NCI-H345 (cell line): ENCODE measurements around the gene ELF1.
"Not testable (repeated sequence)": the region's sequence is repeated elsewhere in the genome, so short reads cannot be mapped to it uniquely, and the experiment has no call there.

ENCODE experiments used
- DNase-seq: peaks from one replicate; lab custom pipeline; 2025; lab: John Stamatoyannopoulos, UW

ELF1 gene

DNA sequence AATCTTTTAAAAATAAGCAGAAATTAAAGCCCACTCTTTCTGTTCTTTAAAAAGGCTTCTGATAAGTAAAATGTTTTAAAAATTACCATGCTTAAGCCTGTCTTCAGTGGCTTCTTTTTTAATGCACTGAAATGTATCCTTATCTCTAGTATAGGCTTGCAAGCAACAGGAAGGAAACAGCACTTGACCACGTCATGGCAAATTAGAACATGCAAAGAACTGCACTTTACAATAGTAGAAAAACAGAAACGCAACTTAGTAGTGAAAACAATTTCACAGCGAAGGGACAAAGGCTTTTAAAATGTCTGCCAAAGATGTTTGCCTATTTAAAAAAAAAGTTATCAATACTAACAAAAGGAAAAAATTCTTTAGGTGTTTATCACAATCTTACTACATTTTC lies 36.3 kb downstream of the ELF1 start:
- DNase-seq = no peak

DNA sequence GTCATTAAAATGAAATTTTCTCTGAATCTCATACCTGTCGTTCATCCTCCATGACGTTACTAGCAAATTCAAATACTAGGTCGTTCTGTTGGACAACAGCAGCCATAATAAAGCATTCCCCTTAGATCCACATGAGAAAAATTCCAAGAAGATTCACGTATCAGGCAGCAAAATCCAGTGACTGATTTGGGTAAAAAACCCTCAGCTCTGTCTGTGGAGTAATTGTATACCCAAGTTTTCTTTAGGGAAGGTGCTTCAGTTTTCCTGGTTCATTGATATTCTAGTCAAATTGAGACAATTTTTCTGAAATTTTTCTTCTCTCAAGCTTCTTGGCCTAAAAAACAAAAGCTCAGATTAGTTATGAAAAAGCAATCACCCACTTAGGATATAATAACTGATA lies 37.2 kb downstream of the ELF1 start:
- DNase-seq = no peak

DNA sequence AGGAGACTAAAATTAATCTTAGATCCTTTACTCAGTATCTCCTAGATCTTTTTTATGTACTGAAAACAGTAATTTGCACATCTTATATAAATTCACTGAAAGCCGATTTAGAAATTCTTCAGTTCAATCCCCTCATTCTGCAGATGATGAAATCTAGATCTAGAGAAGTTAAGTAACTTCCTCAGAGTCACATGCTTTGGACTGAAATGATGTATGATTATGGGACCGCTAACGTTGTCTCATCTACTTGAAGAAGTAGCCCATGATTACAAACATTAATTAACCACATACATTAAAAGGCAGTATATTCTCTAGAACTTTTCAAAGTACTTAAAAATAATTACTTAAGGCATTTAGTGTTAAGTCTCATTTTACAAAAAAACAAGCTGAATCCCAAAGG lies 37.8 kb downstream of the ELF1 start:
- DNase-seq = no peak

DNA sequence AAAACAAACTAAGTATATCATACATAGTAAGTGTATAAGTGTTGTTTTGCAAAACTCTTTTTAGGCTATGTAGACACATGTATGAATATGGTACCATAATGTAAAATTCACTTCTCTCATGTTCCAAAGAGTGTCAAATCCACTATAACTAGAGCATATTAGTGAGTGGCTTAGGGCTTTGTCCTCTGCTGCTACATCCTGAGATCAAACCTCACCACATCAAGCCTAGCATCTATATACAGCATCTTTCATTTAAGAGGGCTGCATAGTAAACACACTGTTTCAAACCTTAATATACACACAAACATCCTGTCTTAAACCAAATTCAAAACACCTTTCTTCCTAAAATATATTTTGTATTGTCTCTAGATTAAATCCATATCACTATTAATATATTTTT lies 38.7 kb downstream of the ELF1 start:
- no peak for DNase-seq

DNA sequence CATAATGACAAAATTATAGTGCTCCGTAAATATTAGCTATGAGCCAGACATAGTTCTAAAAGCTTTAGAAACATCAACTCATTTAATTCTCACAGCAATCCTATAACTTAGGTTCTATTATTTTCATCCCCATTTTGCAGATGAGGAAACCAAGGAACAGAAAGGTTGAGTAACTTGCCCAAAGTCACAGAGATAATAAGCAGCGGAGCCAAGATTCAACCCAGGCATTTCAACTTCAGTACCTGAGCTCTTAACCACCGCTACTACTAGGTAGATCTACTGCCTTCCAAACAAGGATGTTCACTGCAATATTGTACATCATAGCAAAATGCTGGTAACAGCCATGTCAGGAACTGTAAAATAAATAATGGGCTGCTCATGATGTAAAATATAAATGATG lies 39.9 kb downstream of the ELF1 start:
- no peak for DNase-seq

DNA sequence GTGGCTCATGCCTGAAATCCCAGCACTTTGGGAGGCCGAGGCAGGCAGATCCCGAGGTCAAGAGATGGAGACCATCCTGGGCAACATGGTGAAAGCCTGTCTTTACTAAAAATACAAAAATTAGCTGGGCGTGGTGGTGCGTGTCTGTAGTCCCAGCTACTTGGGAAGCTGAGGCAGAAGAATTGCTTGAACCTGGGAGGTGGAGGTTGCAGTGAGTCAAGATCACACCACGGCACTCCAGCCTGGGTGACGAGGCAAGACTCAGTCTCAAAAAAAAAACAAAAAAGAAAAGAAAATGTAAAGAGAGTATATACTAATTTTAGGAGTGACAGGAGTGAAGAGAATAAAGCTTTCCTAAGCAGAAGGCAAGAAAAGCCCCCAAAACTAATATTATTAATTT lies 41.0 kb downstream of the ELF1 start:
- not testable (repeated sequence) for DNase-seq

DNA sequence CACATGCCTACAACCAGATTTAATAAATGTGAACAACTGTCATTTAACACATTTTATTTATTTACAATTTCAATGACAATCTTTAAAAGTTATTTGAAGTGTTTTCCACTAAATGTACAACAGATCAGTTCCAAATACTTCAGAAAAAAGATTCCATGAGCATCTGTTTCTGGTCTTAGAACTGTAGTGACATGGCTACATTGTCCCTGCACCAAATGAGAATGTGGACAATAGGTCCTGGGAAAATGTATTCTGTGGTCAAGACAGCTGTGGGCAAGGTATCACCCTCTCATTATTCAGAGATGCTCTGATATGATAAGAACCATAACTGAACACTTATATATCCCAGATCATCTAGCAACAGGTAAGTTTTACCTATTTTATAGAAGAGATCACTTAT lies 43.7 kb downstream of the ELF1 start:
- no peak for DNase-seq

DNA sequence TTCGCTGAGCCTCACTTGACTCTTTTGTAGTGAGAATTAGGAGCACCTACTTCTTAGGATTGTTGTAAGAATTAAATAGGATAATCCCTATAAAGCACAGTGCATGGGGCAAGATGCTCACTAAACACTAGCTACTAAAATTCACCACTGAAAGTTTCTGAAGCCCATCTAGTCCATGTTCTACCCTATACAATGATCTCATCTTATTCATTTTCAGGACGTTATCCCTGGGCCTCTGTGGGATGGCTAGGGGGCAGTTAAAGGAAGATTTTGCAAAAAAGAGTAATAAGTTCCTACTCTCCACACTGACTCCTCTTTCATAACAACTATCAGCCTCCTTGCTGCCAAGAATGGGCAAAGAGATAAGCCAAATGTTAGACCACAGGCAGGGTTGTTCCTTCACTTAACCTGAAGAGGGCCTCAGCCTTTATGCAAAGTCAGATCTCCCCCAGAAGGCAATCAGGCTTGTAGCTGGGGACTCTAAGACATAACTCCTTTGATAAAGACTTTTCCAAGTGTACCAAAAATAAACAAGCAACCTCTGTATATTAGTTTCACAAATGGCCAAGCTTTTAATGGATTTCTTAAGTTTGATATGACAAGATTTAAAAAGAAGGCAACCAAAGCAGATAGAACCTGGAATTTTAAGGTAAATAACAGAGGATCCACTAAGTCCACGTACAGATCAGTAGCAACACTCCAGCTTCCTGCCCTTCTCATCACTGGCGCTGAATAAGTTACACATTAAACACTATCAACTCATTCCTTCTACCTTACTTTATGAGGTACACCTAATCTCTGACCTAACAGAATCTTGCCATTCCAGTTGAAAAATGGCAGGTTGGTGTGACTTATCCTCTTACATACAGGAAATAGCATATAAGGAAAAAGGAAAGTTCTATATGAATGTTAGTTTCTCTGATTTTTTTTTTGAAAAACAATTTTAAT lies 44.4 kb downstream of the ELF1 start:
- no peak for DNase-seq

DNA sequence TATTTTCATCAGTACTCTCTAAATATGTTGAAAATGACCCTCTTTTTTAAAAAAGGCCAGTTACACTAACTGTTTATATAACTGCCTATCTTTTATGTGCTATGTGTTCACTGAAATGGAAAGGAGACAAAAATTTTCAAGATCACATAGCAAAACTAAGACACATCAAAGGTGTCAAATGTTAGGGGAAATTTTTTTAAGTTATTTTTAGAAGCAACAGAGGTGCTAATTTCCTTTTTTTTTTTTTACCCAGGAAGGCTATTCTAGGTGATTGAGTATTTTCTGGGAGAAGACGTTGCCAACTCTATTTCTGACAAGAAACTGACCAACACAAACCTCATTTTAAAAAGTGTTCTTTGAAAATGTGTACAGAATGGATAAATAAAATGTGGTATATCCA lies 45.7 kb downstream of the ELF1 start:
- no peak for DNase-seq

DNA sequence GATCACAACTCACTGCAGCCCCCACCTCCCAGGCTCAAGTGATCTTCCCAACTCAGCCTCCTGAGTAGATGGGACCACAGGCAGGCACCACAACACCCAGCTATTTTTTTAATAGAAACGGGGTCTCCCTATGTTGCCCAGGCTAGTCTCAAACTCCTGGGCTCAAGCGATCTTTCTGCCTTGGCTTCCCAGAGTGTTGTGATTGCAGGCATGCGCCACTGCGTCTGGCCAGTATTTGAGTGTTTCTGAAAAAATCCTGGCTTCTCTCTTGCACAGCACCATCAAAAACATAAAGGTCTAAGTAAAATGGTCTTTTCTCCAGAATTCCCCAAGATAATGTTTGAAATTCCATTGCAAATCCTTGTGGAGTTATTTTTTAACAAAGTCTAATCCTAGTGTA lies 47.8 kb downstream of the ELF1 start:
- DNase-seq = no peak

DNA sequence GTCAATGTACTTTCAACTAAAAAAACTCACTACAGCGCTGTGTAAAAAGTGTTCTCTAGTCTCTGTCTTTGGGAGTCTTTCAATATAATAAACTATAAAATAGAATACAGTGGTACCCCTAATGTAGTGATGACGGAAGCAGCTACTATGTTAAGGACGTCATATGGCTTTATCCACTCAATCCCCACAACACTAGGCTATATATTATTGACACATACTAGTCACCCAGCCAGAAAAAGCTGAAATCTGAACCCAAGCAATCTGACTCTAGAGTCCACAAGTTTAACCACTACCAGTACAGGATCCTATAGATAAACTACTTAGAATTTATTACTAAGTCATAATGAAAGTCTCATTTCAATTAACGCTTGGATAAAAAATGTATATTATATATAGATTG lies 48.3 kb downstream of the ELF1 start:
- DNase-seq = no peak

DNA sequence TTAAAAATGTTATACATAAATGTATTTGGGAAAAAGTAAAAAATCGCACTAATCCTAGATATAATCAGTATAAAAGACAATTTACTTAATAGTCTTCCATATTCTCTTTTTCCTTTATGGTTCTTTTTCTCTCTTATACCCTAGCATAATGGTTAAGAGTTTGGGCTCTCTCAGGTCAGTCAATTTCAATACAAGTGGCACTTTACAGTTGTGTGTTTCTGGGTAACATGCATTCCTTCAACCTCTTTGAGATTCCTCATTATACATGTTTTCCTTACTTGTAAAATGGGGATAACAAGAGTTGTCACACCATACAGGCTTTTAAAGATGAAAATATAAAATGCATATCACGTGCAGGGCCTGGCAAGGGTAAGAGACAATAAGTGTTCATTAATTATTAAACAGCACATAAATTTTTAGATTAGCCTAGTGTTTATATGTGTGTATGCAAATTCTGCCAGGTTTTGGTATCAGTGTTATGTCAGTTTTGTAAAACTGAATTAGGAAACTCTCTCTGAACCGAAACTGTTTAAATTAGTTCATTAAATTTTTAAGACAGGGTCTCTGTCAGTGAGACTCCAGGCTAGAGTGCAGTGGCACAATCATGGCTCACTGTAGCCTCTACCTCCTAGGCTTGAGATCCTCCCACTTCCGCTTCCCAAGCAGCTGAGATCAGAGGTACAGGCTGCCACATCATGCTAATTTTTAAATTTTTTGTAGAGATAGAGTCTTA lies 49.8 kb downstream of the ELF1 start:
- DNase-seq = no peak

DNA sequence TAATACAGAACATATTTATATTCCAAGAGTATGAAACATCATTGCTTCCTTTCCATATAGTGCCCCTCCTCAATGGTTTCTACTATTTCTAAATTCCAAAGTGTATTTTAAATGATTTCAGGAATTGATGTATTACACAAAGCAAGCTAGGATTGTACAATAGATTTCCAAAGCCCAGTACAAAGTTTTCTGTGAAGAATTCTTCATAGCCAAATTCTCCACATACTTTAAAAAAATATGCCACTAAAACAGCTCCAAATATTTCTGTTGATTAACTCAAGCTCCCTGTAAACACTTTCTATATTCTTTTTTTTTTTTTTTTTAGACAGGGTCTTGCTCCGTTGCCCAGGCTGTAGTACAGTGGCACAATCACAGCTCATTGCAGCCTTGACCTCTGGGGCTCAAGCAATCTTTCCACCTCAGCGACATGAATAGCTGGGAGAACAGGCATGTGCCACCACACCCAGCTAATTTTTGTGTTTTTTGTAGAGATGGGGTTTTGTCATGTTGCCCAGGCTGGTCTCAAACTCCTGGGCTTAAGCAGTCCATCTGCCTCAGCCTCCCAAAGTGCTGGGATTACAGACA lies 50.6 kb downstream of the ELF1 start:
- no peak for DNase-seq

DNA sequence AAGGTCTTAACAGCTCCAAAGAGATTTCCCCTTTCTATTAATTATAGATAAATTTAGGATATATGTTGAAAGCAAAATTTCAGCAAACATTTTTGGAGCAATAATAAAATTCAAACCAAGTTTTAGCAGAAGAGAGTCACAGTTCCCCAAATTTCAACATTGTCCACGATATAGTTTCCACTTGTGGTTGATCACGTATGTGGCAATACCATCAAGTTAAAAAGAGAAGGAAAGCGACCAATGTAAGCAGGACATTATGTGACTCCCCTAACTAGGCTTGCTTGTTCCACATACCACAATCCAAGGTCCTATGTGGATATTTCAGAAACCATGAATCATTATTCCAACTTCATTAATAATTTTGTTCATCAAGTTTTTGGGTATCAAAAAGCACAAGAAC lies 52.8 kb downstream of the ELF1 start:
- DNase-seq = no peak

DNA sequence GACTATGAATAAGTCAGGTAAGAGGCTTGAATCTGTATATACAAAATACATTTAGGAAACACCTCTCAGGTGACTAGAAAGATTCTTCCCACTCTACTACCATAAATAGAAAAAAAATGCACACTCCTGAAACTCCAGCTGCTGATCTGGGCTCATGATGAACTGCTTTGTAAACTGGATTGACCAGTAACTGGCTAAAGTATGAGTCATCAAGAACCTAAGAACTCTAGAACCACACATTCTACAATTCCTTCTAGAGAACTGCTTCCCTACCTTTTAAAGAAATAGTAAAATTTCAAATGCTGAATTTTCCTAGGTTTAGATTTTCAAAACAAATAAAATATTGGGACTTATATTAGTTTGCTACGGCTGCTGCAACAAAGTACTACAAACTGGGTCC lies 55.2 kb downstream of the ELF1 start:
- no peak for DNase-seq

DNA sequence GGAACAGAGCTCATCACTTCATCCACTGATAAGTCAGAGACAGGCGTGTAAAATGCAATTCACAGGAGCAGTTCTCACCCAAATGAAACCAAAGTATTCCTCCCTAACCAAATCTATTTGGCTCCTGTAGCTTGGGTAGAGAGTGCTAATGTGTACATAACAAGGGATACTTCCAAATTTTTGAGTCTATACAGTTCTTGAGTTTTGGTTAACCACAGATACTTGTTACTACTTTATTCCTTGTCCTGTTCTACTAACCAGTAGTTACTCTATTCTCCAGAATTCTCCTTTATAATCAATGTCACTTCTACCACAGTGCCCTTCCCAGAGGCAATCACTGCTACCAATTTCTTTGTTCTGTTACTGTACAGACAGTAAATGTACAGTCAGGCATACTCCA lies 57.3 kb downstream of the ELF1 start:
- no peak for DNase-seq

DNA sequence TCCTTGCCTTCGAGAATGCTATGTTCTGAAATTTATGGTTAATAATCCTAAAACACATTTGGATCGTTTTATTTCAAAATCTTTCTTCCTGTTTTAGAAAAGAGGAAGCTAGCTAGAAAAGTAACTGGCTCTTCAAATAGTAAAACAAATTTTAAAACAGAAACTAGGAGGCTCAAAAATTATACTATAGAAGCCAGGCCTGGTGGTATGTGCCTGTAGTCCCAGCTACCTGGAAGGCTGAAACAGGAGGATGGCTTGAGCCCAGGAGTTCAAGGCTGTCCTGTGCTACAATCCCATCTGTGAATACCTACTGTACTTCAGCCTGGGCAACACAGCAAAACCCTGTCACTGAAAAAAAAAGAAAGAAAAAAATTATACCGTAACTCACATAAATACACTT lies 57.9 kb downstream of the ELF1 start:
- DNase-seq = no peak

DNA sequence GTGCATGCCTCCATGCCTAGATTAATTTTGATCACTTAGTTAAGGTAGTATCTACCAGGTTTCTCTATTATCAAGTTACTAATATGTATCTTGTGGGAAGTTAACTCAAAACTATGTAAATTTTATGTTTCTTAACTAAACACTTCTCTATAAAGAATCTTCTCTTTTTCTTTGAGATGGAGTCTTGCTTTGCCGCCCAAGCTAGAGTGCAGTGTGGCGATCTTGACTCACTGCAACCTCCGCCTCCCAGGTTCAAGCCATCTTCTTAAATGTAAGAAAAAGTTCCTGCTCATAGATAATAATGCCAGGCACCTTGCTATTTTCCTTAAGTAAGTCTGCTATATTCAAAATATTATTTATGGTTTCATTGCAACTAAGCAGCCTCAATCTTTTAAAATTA lies 58.4 kb downstream of the ELF1 start:
- DNase-seq = no peak

DNA sequence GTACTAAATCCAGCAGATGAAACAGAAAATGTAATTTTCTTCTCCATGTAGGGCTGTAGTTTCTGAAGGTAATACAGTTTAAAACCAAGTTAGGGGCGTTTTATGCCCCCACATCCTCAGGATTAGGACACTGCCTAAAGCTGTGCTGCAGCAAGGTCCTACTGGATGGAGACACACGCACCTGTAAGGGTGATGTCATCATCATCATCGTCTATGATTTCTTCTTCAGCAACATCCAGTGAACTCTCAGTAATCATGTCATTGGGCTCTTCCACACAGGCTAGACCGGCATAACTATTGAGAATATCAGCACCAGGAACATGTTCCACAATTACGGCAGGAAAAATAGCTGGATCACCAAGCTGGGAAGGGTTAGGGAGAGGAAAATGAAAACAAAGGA lies 60.5 kb downstream of the ELF1 start:
- DNase-seq = no peak

DNA sequence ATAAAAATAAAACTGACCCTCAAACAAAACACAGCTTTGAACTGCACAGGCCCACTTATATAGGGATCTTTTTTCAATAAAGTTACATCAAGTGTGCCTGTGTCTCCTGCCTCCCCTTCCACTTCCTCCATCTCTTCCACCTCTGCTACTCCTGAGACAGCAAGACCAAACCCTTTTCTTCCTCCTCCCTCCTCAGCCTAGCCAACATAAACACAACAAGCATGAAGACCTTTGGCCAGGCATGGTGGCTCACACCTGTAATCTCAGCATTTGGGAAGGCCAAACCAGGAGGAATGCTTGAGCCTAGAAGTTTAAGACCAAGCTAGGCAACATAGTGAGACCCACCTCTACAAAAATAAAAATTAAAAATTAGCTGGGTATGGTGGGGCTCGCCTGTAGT lies 72.6 kb downstream of the ELF1 start:
- DNase-seq = no peak

DNA sequence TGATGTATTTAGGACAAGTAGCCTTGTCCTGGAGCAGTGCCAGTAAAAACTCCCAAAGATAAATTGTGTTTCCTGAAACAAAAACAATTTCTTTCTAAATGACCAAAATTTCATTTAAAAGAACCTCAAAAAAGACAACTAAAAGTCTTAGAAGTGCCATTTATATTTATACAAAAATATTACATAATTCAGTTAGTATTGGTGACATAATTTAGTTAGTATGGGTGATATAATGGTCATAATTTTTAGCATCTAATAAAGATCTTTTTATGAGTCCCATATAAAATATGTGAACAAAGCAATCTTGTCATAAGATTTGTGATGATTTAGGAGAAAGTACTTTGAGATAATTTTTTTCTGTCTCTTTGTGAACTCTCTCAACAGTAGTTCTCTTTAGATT lies 76.0 kb downstream of the ELF1 start:
- no peak for DNase-seq

DNA sequence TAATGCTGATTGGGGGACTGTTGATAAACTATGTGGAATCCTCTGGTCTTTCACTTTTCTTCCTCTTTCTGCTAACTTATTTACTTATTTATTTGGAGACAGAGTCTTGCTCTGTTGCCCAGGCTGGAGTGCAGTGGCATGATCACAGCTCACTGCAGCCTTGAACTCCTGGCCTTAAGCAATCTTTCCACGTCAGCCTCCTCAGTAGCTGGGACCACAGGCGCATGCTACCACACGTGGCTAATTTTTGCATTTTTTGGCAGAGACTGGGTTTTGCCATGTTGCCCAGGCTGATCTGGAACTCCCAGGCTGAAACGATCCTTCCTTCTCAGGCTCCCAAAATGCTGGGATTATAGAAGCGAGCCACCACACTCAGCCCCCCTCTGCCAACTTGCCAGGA lies 77.5 kb downstream of the ELF1 start:
- no peak for DNase-seq

DNA sequence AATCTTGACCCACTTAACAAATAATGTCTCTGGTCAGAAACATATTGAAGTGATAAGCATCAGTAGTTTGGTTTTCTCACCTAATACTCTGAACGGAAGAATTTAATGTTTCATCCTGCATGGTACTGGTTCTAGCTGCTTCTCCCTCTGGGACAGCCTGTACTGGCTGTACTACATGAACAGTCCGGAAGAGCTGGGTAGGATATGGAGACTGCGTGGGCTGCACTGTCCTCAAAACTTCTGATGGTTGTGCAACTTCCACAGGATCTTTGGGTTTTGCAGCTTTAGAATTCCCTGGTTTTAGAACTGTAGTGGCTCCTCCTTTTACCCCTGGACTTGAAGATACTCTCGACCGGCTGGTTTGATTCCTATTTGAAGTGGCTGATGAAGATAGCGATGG lies 78.3 kb downstream of the ELF1 start:
- DNase-seq = no peak
